Measurements from ENCODE around the gene EXOSC5. TPM values are rescaled to one million over a fixed set of nuclear protein-coding genes. Genes with fewer than 3 reads are reported as not detected.

EXOSC5 gene
- total and polyA plus RNA-seq, 9 of the 15 experiments (the other 6 are each of a cell fraction or from before 2014, with no cell fraction given), result 10.9 to 75.5 (median 37.8) TPM

DNA sequence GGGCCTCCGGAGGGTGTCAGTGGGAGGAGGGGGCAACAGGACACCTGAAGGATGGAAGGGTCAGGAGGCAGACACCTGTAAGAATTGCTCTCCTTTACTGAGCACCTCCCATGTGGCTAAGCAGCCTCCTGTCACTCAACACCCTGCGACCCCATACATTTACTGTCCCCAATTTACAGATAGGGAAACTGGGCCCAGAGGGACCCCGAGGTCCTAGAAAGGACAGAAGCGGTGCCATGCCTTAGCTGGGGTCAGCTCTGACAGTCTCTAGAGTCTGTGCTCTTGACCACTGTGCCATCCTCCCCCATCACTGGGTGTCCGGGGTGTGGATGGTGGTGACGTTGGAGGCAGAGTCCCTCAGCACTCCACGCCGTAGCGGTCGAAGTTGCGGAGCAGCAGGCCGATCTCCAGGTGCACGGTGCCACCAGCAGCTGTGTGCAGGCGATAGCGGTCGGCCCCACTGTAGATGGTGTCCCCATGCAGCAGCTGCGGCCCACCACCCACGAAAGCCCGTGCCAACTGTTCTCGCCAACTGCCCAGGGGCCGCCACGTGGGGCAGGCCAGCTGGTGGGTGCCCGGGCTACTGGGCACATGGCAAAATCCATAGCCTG, 42.7 kb downstream of the EXOSC5 start (continued):
- TF ChIP-seq, protein P1, sequence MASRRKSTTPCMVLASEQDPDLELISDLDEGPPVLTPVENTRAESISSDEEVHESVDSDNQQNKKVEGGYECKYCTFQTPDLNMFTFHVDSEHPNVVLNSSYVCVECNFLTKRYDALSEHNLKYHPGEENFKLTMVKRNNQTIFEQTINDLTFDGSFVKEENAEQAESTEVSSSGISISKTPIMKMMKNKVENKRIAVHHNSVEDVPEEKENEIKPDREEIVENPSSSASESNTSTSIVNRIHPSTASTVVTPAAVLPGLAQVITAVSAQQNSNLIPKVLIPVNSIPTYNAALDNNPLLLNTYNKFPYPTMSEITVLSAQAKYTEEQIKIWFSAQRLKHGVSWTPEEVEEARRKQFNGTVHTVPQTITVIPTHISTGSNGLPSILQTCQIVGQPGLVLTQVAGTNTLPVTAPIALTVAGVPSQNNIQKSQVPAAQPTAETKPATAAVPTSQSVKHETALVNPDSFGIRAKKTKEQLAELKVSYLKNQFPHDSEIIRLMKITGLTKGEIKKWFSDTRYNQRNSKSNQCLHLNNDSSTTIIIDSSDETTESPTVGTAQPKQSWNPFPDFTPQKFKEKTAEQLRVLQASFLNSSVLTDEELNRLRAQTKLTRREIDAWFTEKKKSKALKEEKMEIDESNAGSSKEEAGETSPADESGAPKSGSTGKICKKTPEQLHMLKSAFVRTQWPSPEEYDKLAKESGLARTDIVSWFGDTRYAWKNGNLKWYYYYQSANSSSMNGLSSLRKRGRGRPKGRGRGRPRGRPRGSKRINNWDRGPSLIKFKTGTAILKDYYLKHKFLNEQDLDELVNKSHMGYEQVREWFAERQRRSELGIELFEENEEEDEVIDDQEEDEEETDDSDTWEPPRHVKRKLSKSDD (conservative IDR thresholded peaks at IDR 0.05; ENCODE audit: low read length), result no peak
- TF ChIP-seq ZNF121 (CRISPR knock-in tag; conservative IDR thresholded peaks at IDR 0.05) (no peak), HDGF (IDR thresholded peaks at IDR 0.05) (0 out of 2 replicates have a peak, but pooled peaks have one; percentile 5), HOXB6 (CRISPR knock-in tag; IDR thresholded peaks at IDR 0.05; ENCODE audit: borderline replicate concordance) (no peak), ZC3H4 (CRISPR knock-in tag; IDR thresholded peaks at IDR 0.05; ENCODE audit: borderline replicate concordance) (0 out of 2 replicates have a peak, but pooled peaks have one; percentile 36)
- TF ChIP-seq, protein P2, sequence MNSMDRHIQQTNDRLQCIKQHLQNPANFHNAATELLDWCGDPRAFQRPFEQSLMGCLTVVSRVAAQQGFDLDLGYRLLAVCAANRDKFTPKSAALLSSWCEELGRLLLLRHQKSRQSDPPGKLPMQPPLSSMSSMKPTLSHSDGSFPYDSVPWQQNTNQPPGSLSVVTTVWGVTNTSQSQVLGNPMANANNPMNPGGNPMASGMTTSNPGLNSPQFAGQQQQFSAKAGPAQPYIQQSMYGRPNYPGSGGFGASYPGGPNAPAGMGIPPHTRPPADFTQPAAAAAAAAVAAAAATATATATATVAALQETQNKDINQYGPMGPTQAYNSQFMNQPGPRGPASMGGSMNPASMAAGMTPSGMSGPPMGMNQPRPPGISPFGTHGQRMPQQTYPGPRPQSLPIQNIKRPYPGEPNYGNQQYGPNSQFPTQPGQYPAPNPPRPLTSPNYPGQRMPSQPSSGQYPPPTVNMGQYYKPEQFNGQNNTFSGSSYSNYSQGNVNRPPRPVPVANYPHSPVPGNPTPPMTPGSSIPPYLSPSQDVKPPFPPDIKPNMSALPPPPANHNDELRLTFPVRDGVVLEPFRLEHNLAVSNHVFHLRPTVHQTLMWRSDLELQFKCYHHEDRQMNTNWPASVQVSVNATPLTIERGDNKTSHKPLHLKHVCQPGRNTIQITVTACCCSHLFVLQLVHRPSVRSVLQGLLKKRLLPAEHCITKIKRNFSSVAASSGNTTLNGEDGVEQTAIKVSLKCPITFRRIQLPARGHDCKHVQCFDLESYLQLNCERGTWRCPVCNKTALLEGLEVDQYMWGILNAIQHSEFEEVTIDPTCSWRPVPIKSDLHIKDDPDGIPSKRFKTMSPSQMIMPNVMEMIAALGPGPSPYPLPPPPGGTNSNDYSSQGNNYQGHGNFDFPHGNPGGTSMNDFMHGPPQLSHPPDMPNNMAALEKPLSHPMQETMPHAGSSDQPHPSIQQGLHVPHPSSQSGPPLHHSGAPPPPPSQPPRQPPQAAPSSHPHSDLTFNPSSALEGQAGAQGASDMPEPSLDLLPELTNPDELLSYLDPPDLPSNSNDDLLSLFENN (IDR thresholded peaks at IDR 0.05; ENCODE audit: low read depth in 2 of 2, low read length in 2 of 2), result no peak
- TF ChIP-seq, protein P3, sequence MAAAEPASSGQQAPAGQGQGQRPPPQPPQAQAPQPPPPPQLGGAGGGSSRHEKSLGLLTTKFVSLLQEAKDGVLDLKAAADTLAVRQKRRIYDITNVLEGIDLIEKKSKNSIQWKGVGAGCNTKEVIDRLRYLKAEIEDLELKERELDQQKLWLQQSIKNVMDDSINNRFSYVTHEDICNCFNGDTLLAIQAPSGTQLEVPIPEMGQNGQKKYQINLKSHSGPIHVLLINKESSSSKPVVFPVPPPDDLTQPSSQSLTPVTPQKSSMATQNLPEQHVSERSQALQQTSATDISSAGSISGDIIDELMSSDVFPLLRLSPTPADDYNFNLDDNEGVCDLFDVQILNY (CRISPR knock-in tag; IDR thresholded peaks at IDR 0.05), result 0 out of 2 replicates have a peak, but pooled peaks have one; percentile 36
- TF ChIP-seq, protein P4, sequence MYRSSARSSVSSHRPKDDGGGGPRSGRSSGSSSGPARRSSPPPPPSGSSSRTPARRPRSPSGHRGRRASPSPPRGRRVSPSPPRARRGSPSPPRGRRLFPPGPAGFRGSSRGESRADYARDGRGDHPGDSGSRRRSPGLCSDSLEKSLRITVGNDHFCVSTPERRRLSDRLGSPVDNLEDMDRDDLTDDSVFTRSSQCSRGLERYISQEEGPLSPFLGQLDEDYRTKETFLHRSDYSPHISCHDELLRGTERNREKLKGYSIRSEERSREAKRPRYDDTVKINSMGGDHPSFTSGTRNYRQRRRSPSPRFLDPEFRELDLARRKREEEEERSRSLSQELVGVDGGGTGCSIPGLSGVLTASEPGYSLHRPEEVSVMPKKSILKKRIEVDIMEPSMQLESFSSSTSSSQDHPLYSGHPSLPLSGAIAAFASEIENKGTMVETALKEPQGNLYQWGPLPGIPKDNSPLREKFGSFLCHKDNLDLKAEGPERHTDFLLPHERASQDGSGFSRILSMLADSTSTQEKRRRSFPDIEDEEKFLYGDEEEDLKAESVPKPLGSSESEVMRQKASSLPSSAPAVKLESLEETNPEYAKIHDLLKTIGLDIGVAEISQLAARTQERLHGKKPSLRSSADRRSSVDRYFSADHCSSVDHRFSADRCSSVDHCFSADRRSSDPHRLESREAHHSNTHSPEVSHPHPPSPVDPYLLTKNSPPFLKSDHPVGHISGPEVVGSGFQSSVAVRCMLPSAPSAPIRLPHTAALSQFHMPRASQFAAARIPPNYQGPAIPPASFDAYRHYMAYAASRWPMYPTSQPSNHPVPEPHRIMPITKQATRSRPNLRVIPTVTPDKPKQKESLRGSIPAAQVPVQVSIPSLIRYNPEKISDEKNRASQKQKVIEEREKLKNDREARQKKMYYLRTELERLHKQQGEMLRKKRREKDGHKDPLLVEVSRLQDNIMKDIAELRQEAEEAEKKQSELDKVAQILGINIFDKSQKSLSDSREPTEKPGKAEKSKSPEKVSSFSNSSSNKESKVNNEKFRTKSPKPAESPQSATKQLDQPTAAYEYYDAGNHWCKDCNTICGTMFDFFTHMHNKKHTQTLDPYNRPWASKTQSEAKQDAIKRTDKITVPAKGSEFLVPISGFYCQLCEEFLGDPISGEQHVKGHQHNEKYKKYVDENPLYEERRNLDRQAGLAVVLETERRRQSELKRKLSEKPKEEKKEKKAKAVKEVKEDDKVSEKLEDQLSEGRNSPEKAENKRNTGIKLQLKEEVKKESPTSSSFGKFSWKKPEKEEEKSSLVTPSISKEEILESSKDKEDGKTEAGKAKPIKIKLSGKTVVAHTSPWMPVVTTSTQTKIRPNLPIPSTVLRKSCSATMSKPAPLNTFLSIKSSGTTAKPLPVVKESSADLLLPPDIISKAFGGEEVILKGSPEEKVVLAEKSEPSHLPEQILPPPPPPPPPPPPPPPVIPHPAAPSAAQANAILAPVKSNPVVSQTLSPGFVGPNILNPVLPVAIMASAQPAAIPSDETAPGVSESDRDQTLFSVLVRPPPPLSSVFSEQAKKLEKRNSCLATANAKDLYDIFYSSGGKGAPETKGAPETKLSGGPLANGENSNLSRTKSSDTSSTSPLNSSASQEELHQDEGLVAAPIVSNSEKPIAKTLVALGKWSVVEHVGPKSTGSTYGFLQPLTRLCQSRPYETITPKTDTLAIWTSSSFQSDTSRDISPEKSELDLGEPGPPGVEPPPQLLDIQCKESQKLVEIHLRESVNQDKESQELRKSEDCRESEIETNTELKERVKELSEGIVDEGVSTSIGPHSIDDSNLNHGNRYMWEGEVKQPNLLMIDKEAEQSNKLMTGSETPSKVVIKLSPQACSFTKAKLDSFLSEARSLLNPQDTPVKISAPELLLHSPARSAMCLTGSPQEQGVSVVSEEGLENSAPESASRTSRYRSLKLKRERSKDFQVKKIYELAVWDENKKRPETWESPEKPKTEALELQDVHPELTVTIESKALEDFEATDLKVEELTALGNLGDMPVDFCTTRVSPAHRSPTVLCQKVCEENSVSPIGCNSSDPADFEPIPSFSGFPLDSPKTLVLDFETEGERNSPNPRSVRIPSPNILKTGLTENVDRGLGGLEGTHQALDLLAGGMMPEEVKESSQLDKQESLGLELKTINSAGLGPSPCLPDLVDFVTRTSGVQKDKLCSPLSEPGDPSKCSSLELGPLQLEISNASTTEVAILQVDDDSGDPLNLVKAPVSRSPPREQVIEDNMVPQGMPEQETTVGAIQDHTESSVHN (IDR thresholded peaks at IDR 0.05; ENCODE audit: borderline replicate concordance in 1 of 2, low read depth in 1 of 2), result no peak
